Lung (tissue), 12 donors: Measurements from ENCODE around the gene USP54. TPM values are rescaled to one million over a fixed set of nuclear protein-coding genes. Genes with fewer than 3 reads are reported as not detected.

Source experiments
- ATAC-seq: fragments of 200-7000 bp; cut with Tn5 transposase; one replicate; pipeline ENCODE4 v1.9.1; 2020; ENCODE audit warnings: moderate number of reproducible peaks; ENCODE audit not compliant: insufficient read depth, low FRiP score
- DNase-seq, 3 donors: peaks; one replicate each; pipeline ENCODE4 v3.0.0-alpha.2; 2013 to 2017
- H3K27ac ChIP-seq, 2 donors: one replicate each; pipeline ENCODE4 v1.5.1; 2013; ENCODE audit warnings: mild to moderate bottlenecking in 2 of 2, moderate library complexity in 2 of 2, control low read depth in 1 of 2, inconsistent platforms in 1 of 2, low read depth in 1 of 2, low read length in 1 of 2
- H3K27me3 ChIP-seq, 3 donors: one replicate each; pipeline ENCODE4 v1.5.1; 2013; ENCODE audit warnings: low read length in 2 of 3; ENCODE audit not compliant: control insufficient read depth in 3 of 3, insufficient read depth in 3 of 3
- H3K36me3 ChIP-seq, 4 donors: one replicate each; pipeline ENCODE4 v1.5.1; 2013; ENCODE audit warnings: low read length in 4 of 4, mild to moderate bottlenecking in 1 of 4, moderate library complexity in 1 of 4; ENCODE audit not compliant: control insufficient read depth in 4 of 4, insufficient read depth in 4 of 4
- H3K4me1 ChIP-seq, 5 donors: one replicate each; pipeline ENCODE4 v1.5.1; 2013; ENCODE audit warnings: low read length in 5 of 5, mild to moderate bottlenecking in 2 of 5, moderate library complexity in 1 of 5; ENCODE audit not compliant: control insufficient read depth in 5 of 5, insufficient read depth in 5 of 5
- H3K4me3 ChIP-seq: one replicate; pipeline ENCODE4 v1.5.1; 2013; ENCODE audit warnings: mild to moderate bottlenecking, control low read depth, moderate library complexity
- H3K9ac ChIP-seq, 2 donors: one replicate each; pipeline ENCODE4 v1.5.1; 2013; ENCODE audit warnings: low read length in 2 of 2, control low read depth in 1 of 2; ENCODE audit not compliant: insufficient read depth in 1 of 2
- H3K9me3 ChIP-seq, 4 donors: one replicate each; pipeline ENCODE4 v1.5.1; 2013; ENCODE audit warnings: low read length in 3 of 4, mild to moderate bottlenecking in 1 of 4, moderate library complexity in 1 of 4; ENCODE audit not compliant: control insufficient read depth in 4 of 4, insufficient read depth in 3 of 4
- CTCF ChIP-seq: IDR thresholded peaks from 2 replicates; pipeline ENCODE4 v1.5.1; 2012; ENCODE audit warnings: mild to moderate bottlenecking; ENCODE audit errors: control extremely low read depth, extremely low read depth
- WGBS, 2 donors: extraction: QIAGEN DNeasy Blood & Tissue Kit; methylation state at CpG; one replicate each; pipeline ENCODE4 v1.1.7; 2013; 5-methylcytosine and 5-hydroxymethylcytosine counted together
- polyA plus RNA-seq, 2 donors: library from polyadenylated mRNA; stranded (reverse); fragments of 200-250 nt; gene quantifications; one replicate each; pipeline ENCODE4 v1.2.1, GENCODE V29; 2013
- total RNA-seq, 2 donors: library from RNA; depleted of rRNA in 1 of 2; stranded (reverse); fragments of >200 nt in 1 of 2; gene quantifications; one replicate each; pipeline ENCODE4 v1.2.1, GENCODE V29; 2014 to 2021
- donor health status: control.
- donor health status: control.
- donor health status: Bipolar disorder and iron deficiency.
- donor health status: healthy.
- donor health status: DM: yes; HTN: yes; CAD: no.

USP54 gene
- total and polyA plus RNA-seq, 4 donors = 19.7 to 165 (median 62.9) TPM

- whole genome bisulfite sequencing, 2 donors = 95 to 96% methylated on average over 5 of the region's 5 CpGs
- H3K9me3 ChIP-seq = no peaks in the 10 kb centered on the region
- no peaks in the 10 kb centered on the region for H3K27me3 ChIP-seq
- H3K9ac ChIP-seq = no peak overlapping the region
- ATAC-seq (peak; percentile 58), DNase-seq (peak; percentile 35 to 84 (median 80))
- TF ChIP-seq CTCF = peak; percentile 82
- peaks cover 0 to 28% (median 12%) of the 10 kb centered on the region in 4 donors for H3K36me3 ChIP-seq
- no peak overlapping the region for H3K27ac ChIP-seq
- no peak overlapping the region for H3K4me3 ChIP-seq
- H3K4me1 ChIP-seq = no peaks in the 10 kb centered on the region
Measured at GRCh38 chr10:73529089-73529832, 61.9 kb downstream of the USP54 start.

- H3K27ac ChIP-seq = no peak overlapping the region
- ATAC-seq (no peak), DNase-seq (no peak)
- no peaks in the 10 kb centered on the region for H3K9me3 ChIP-seq
- no peaks in the 10 kb centered on the region for H3K4me1 ChIP-seq
- no peak overlapping the region for H3K4me3 ChIP-seq
- H3K27me3 ChIP-seq = no peaks in the 10 kb centered on the region
- H3K36me3 ChIP-seq = peaks cover 2 to 47% (median 27%) of the 10 kb centered on the region in 4 donors
- no peak for TF ChIP-seq CTCF
- H3K9ac ChIP-seq = no peak overlapping the region
- WGBS, 2 donors = 93 to 100% methylated on average over 1 of the region's 1 CpG
Measured at GRCh38 chr10:73522263-73522662, 68.9 kb downstream of the USP54 start.

GRCh38 chr10:73519336-73519735 is 71.8 kb downstream of the USP54 start:
- Histone ChIP-seq H3K36me3 (peaks cover 10 to 44% (median 32%) of the 10 kb centered on the region in 4 donors), H3K27me3 (no peaks in the 10 kb centered on the region)

More at GRCh38 chr10:73519336-73519735, 71.8 kb downstream of the USP54 start:
- TF ChIP-seq CTCF = no peak
- no peak overlapping the region for H3K9ac ChIP-seq
- no peak overlapping the region for H3K27ac ChIP-seq
- WGBS, 2 donors = 94 to 98% methylated on average over 3 of the region's 3 CpGs
- DNase-seq (no peak), ATAC-seq (no peak)
- H3K4me1 ChIP-seq = peaks cover 0 to 2% (median 0%) of the 10 kb centered on the region in 5 donors
- no peak overlapping the region for H3K4me3 ChIP-seq
- H3K9me3 ChIP-seq = no peaks in the 10 kb centered on the region
